Measurements from ENCODE around the gene RASSF5.
A peak's percentile ranks its signal among the peaks of the same experiment; 100 is the strongest.

The RASSF5 gene

GRCh38 chr1:206551986-206552326, 44.6 kb downstream of the RASSF5 start:
- DNase-seq = no peak

GRCh38 chr1:206554211-206554610, 46.9 kb downstream of the RASSF5 start:
- no peak for DNase-seq

- DNase-seq = no peak
These were observed 47.6 kb downstream of the RASSF5 start for GRCh38 chr1:206554701-206555472.

GRCh38 chr1:206555473-206555935, 48.2 kb downstream of the RASSF5 start:
- no peak for DNase-seq

- no peak for DNase-seq
These were observed 48.9 kb downstream of the RASSF5 start for GRCh38 chr1:206556047-206556749.

GRCh38 chr1:206556750-206557635, 49.7 kb downstream of the RASSF5 start:
- peak; percentile 89 for DNase-seq

GRCh38 chr1:206557636-206558473, 50.5 kb downstream of the RASSF5 start:
- DNase-seq = peak; percentile 81

- DNase-seq = no peak
These were observed 51.7 kb downstream of the RASSF5 start for GRCh38 chr1:206558794-206559671.

- DNase-seq = no peak
These were observed 52.3 kb downstream of the RASSF5 start for GRCh38 chr1:206559672-206559995.

GRCh38 chr1:206560007-206560716, 52.8 kb downstream of the RASSF5 start:
- no peak for DNase-seq

- no peak for DNase-seq
These were observed 56.3 kb downstream of the RASSF5 start for GRCh38 chr1:206563367-206564207.

- DNase-seq = no peak
These were observed 58.7 kb downstream of the RASSF5 start for GRCh38 chr1:206565995-206566394.

GRCh38 chr1:206566999-206567398, 59.7 kb downstream of the RASSF5 start:
- DNase-seq = no peak

- no peak for DNase-seq
These were observed 60.9 kb downstream of the RASSF5 start for GRCh38 chr1:206568256-206568655.

- no peak for DNase-seq
These were observed 61.5 kb downstream of the RASSF5 start for GRCh38 chr1:206568779-206569352.

- DNase-seq = no peak
These were observed 62.2 kb downstream of the RASSF5 start for GRCh38 chr1:206569556-206569955.

GRCh38 chr1:206570529-206570928, 63.2 kb downstream of the RASSF5 start:
- no peak for DNase-seq

- no peak for DNase-seq
These were observed 65.5 kb downstream of the RASSF5 start for GRCh38 chr1:206572835-206573234.

GRCh38 chr1:206573319-206573718, 66.0 kb downstream of the RASSF5 start:
- peak; percentile 64 for DNase-seq

- DNase-seq = no peak
These were observed 66.4 kb downstream of the RASSF5 start for GRCh38 chr1:206573762-206574161.
